Measurements from ENCODE around the gene CDC42. TPM values are rescaled to one million over a fixed set of nuclear protein-coding genes. Genes with fewer than 3 reads are reported as not detected.

The CDC42 gene
- total and polyA plus RNA-seq, 2 of the 13 experiments (the other 11 are each of a cell fraction or from before 2014, with no cell fraction given): 138 to 237 TPM

GRCh38 chr1:22052115-22053016, at the start of gene CDC42 (continued):
- TF ChIP-seq, protein P1, sequence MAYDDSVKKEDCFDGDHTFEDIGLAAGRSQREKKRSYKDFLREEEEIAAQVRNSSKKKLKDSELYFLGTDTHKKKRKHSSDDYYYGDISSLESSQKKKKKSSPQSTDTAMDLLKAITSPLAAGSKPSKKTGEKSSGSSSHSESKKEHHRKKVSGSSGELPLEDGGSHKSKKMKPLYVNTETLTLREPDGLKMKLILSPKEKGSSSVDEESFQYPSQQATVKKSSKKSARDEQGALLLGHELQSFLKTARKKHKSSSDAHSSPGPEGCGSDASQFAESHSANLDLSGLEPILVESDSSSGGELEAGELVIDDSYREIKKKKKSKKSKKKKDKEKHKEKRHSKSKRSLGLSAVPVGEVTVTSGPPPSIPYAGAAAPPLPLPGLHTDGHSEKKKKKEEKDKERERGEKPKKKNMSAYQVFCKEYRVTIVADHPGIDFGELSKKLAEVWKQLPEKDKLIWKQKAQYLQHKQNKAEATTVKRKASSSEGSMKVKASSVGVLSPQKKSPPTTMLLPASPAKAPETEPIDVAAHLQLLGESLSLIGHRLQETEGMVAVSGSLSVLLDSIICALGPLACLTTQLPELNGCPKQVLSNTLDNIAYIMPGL (CRISPR knock-in tag; IDR thresholded peaks at IDR 0.05; ENCODE audit: borderline replicate concordance in 1 of 2, low read depth in 1 of 2): peak; percentile 82 to 87
- TF ChIP-seq, protein P2, sequence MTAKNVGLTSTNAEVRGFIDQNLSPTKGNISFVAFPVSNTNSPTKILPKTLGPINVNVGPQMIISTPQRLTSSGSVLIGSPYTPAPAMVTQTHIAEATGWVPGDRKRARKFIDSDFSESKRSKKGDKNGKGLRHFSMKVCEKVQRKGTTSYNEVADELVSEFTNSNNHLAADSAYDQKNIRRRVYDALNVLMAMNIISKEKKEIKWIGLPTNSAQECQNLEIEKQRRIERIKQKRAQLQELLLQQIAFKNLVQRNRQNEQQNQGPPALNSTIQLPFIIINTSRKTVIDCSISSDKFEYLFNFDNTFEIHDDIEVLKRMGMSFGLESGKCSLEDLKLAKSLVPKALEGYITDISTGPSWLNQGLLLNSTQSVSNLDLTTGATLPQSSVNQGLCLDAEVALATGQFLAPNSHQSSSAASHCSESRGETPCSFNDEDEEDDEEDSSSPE (CRISPR knock-in tag; IDR thresholded peaks at IDR 0.05): peak; percentile 57; the same call in 1 of the 2 replicates
- TF ChIP-seq TOE1 (CRISPR knock-in tag; IDR thresholded peaks at IDR 0.05) (no peak), REXO4 (CRISPR knock-in tag; IDR thresholded peaks at IDR 0.05; ENCODE audit: borderline replicate concordance) (no peak), ZNF33A (CRISPR knock-in tag; IDR thresholded peaks at IDR 0.05; ENCODE audit: borderline replicate concordance) (no peak), BRF2 (CRISPR knock-in tag; IDR thresholded peaks at IDR 0.05) (no peak), WIZ (CRISPR knock-in tag; IDR thresholded peaks at IDR 0.05) (no peak), RARA (CRISPR knock-in tag; IDR thresholded peaks at IDR 0.05) (no peak), HNRNPUL1 (IDR thresholded peaks at IDR 0.05; ENCODE audit: low read depth, low read length) (no peak), ZNF839 (CRISPR knock-in tag; IDR thresholded peaks at IDR 0.05; ENCODE audit: borderline replicate concordance) (peak; percentile 59; the same call in 1 of the 2 replicates), SRF (IDR thresholded peaks at IDR 0.05; ENCODE audit: low read depth, low read length) (no peak), MXD4 (CRISPR knock-in tag; IDR thresholded peaks at IDR 0.05) (0 out of 2 replicates have a peak, but pooled peaks have one; percentile 62), ZNF792 (CRISPR knock-in tag; IDR thresholded peaks at IDR 0.05) (peak; percentile 85), ZNF563 (CRISPR knock-in tag; IDR thresholded peaks at IDR 0.05) (no peak; the same call in 1 of the 2 replicates), ARID5B (CRISPR knock-in tag; IDR thresholded peaks at IDR 0.05) (peak; percentile 41; the same call in 1 of the 2 replicates), ZNF781 (CRISPR knock-in tag; IDR thresholded peaks at IDR 0.05; ENCODE audit: borderline replicate concordance, not compliant biosample characterization) (no peak), IKZF5 (CRISPR knock-in tag; IDR thresholded peaks at IDR 0.05) (peak; percentile 79; the same call in 1 of the 2 replicates), ZBTB7B (CRISPR knock-in tag; IDR thresholded peaks at IDR 0.05) (0 out of 2 replicates have a peak, but pooled peaks have one; percentile 25)

All from HepG2 (cell line).